Midbrain (tissue), 1 donor: ENCODE results near the gene NOL3.
"Not testable (repeated sequence)": the region's sequence is repeated elsewhere in the genome, so short reads cannot be mapped to it uniquely, and the experiment has no call there.

Experiments
- DNase-seq: peaks from one replicate; lab custom pipeline; 2025; lab: John Stamatoyannopoulos, UW

The NOL3 gene

GRCh38 chr16:67170168-67170948 is at the start of gene NOL3:
Gene NOL3 (plus strand): TSS chr16:67170538.
- DNase-seq: peak; percentile 53

GRCh38 chr16:67122799-67123198 is 47.5 kb upstream of the NOL3 start:
- DNase-seq: not testable (repeated sequence)

- DNase-seq: no peak
These were observed 41.9 kb upstream of the NOL3 start for GRCh38 chr16:67128417-67128816.

- no peak for DNase-seq
These were observed 41.5 kb upstream of the NOL3 start for GRCh38 chr16:67128887-67129286.

GRCh38 chr16:67129422-67129821 is 40.9 kb upstream of the NOL3 start:
- DNase-seq: peak; percentile 55

GRCh38 chr16:67137605-67138004 is 32.7 kb upstream of the NOL3 start:
- DNase-seq: no peak

GRCh38 chr16:67141391-67141790 is 28.9 kb upstream of the NOL3 start:
- DNase-seq: no peak

GRCh38 chr16:67142342-67142741 is 28.0 kb upstream of the NOL3 start:
- no peak for DNase-seq

- DNase-seq: no peak
These were observed 25.4 kb upstream of the NOL3 start for GRCh38 chr16:67144943-67145342.

- no peak for DNase-seq
These were observed 24.6 kb upstream of the NOL3 start for GRCh38 chr16:67145746-67146145.

- peak; percentile 10 for DNase-seq
These were observed 23.6 kb upstream of the NOL3 start for GRCh38 chr16:67146523-67147357.

GRCh38 chr16:67147437-67148140 is 22.7 kb upstream of the NOL3 start:
- peak; percentile 35 for DNase-seq

- DNase-seq: no peak
These were observed 22.1 kb upstream of the NOL3 start for GRCh38 chr16:67148221-67148620.

- no peak for DNase-seq
These were observed 21.6 kb upstream of the NOL3 start for GRCh38 chr16:67148656-67149275.

- no peak for DNase-seq
These were observed 20.9 kb upstream of the NOL3 start for GRCh38 chr16:67149276-67150046.

- no peak for DNase-seq
These were observed 20.1 kb upstream of the NOL3 start for GRCh38 chr16:67150047-67150832.

- peak; percentile 75 for DNase-seq
These were observed 19.4 kb upstream of the NOL3 start, which contains the start of gene B3GNT9 for GRCh38 chr16:67150833-67151396. Gene B3GNT9 (minus strand): TSS chr16:67150998. CDS start chr16:67150485, 513 bp downstream.

GRCh38 chr16:67151431-67152097 is 18.8 kb upstream of the NOL3 start:
- no peak for DNase-seq

GRCh38 chr16:67154578-67155294 is 15.6 kb upstream of the NOL3 start:
- DNase-seq: no peak
